Liver (tissue), 2 donors: ENCODE data around the gene NOXRED1.

Experiments used
- CTCF ChIP-seq: fragments of 150-350 bp; IDR thresholded peaks from 2 replicates; pipeline ENCODE4 v1.5.1; 2017; ENCODE audit warnings: improper control_type of control experiment, low read depth, low read length; ENCODE audit not compliant: missing input control
- REST ChIP-seq: IDR thresholded peaks from 2 replicates; pipeline ENCODE4 v1.6.1; 2016; ENCODE audit warnings: antibody characterized with exemption, mild to moderate bottlenecking
- donor health status: healthy.

- TF ChIP-seq REST (no peak), CTCF (no peak)
These were observed 63.7 kb downstream of the NOXRED1 start for GRCh38 chr14:77359626-77360025.
